D721Med (cell line): ENCODE results near the gene ATAD3B.

ENCODE experiments used
- DNase-seq: peaks from one replicate; pipeline ENCODE4 v3.0.0; 2011; ENCODE audit warnings: low spot score; ENCODE audit not compliant: insufficient read length
- FAIRE-seq: peaks from 2 replicates; lab custom pipeline; 2011; peaks lifted over from hg19 to GRCh38; lab: Jason Lieb, UNC
- TF ChIP-seq, protein P1 (sequence below): IDR thresholded peaks from 2 replicates; pipeline ENCODE4 v1.5.1; 2012; ENCODE audit warnings: mild to moderate bottlenecking, control low read depth; ENCODE audit not compliant: insufficient read depth; ENCODE audit errors: missing control alignments

Gene ATAD3B

GRCh38 chr1:1471389-1472052, at the start of gene ATAD3B:
TSS of gene ATAD3B (plus strand) at chr1:1471765. CDS start at chr1:1471885, 120 bp downstream.
- TF ChIP-seq, protein P1, sequence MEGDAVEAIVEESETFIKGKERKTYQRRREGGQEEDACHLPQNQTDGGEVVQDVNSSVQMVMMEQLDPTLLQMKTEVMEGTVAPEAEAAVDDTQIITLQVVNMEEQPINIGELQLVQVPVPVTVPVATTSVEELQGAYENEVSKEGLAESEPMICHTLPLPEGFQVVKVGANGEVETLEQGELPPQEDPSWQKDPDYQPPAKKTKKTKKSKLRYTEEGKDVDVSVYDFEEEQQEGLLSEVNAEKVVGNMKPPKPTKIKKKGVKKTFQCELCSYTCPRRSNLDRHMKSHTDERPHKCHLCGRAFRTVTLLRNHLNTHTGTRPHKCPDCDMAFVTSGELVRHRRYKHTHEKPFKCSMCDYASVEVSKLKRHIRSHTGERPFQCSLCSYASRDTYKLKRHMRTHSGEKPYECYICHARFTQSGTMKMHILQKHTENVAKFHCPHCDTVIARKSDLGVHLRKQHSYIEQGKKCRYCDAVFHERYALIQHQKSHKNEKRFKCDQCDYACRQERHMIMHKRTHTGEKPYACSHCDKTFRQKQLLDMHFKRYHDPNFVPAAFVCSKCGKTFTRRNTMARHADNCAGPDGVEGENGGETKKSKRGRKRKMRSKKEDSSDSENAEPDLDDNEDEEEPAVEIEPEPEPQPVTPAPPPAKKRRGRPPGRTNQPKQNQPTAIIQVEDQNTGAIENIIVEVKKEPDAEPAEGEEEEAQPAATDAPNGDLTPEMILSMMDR, result no peak
- FAIRE-seq, result no peak
- peak; percentile 72 for DNase-seq

GRCh38 chr1:1421907-1422464, 49.6 kb upstream of the ATAD3B start:
- TF ChIP-seq, protein P1, result no peak
- peak; percentile 7 for DNase-seq

GRCh38 chr1:1422465-1423244, 48.9 kb upstream of the ATAD3B start:
- no peak for DNase-seq
- no peak for FAIRE-seq
- TF ChIP-seq, protein P1, result no peak

More at GRCh38 chr1:1421907-1422464, 49.6 kb upstream of the ATAD3B start:
- no peak for FAIRE-seq

DNA sequence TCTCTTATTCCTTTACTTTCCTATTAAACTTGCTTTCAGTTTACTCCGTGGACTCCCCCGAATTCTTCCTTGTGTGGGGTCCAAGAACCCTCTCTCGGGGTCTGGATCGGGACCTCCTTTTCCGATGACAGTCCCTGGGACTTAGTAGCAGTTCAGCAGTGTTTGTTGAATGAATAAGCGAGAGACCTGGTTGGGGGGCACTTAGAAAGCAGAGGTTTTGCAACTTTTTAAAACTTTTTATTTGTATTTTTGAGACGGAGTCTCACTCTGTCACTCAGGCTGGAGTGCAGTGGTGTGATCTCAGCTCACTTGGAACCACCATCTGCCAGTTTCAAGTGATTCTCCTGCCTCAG, 48.3 kb upstream of the ATAD3B start:
- TF ChIP-seq, protein P1, result no peak
- DNase-seq (no peak), FAIRE-seq (no peak)

DNA sequence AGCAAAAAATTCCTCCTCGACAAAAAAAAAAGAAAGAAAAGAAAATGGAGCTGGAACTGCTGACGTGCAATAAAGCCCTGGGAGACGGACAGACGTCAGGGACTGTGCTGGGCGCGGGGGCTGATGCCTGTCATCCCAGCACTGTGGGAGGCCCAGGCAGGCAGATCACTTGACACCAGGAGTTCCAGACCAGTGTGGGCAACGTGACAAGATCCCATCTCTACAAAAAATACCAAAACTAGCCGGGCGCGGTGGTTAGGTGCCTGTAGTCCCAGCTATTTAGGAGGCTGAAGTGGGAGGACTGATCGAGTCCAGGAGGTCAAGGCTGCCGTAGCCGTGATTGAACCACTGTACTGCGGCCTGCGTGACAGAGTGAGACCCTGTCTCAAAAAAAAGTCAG, 46.9 kb upstream of the ATAD3B start:
- TF ChIP-seq, protein P1, result no peak
- no peak for FAIRE-seq
- no peak for DNase-seq

- TF ChIP-seq, protein P1, result no peak
- DNase-seq (peak; percentile 2), FAIRE-seq (no peak)
These were observed 46.2 kb upstream of the ATAD3B start for GRCh38 chr1:1425426-1425752.
